Measurements from ENCODE around the gene NDUFA3.

GRCh38 chr19:54133312-54133956 is 30.8 kb downstream of the NDUFA3 start:
- TF ChIP-seq POLR2AphosphoS5 (IDR thresholded peaks at IDR 0.05; ENCODE audit: borderline replicate concordance, low read depth, low read length), result no peak
- no peak for TF ChIP-seq EZH2 (IDR thresholded peaks at IDR 0.05)
